GM19023 (cell line): ENCODE data around the gene TUBB4B.
A peak's percentile ranks its signal among the peaks of the same experiment; 100 is the strongest.

Experiments
- ATAC-seq: cut with Tn5 transposase; IDR thresholded peaks from one replicate; pipeline ENCODE4 v1.9.1; 2021; ENCODE audit warnings: mild to moderate bottlenecking, moderate library complexity; ENCODE audit not compliant: unreplicated experiment

The TUBB4B gene

GRCh38 chr9:137211532-137211931 is 29.6 kb upstream of the TUBB4B start:
- ATAC-seq: no peak

GRCh38 chr9:137212520-137212919 is 28.6 kb upstream of the TUBB4B start:
- ATAC-seq: no peak

GRCh38 chr9:137213160-137214060 is 27.7 kb upstream of the TUBB4B start:
- ATAC-seq: no peak

DNA sequence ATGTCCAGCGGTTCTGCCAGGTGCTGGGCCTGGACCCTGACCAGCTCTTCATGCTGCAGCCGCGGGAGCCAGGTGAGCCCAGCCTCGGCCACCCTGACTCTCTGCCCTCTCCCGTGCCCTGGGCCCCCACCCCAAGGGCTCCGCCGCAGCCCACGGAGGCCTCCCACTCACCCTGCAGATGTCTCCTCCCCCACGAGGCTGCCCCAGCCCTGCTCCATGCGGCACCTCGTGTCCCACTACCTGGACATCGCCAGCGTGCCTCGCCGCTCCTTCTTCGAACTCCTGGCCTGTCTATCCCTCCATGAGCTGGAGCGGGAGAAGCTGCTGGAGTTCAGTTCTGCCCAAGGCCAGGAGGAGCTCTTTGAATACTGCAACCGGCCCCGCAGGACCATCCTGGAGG is 26.5 kb upstream of the TUBB4B start:
- ATAC-seq: no peak

DNA sequence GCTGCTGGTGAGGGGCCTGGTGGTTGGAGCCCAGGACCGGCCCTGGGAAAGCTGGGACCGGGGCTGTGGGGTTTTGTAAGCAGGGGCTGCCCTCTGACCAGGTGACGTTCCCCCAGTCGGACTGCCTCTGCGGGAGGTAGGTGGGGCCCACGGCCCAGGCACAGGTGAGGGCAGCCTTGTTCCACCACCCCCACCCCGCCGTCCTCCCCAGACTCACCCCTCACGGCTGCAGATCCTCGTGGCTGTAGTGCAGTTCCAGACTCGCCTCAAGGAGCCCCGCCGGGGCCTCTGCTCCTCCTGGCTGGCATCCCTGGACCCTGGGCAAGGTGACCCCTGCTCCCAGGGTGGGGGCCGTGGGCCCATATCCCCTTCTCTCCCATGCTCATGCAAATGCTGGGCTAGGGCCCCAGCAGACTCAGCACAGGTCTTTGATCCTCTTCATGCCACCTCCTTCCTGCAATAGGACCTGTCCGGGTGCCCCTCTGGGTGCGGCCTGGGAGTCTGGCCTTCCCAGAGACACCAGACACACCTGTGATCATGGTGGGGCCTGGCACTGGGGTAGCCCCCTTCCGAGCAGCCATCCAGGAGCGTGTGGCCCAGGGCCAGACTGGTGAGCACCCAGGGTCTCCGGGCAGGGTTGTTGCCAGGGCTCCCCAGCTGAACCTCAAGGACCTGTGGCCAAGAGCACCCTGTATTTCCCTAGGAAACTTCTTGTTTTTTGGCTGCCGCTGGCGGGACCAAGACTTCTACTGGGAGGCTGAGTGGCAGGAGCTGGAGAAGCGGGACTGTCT is 25.7 kb upstream of the TUBB4B start:
- ATAC-seq: no peak

- no peak for ATAC-seq
Measured at GRCh38 chr9:137216188-137216965, 24.7 kb upstream of the TUBB4B start.

GRCh38 chr9:137217276-137218211 is 23.5 kb upstream of the TUBB4B start:
- ATAC-seq: no peak

GRCh38 chr9:137218212-137218753 is 22.8 kb upstream of the TUBB4B start:
- ATAC-seq: no peak

- ATAC-seq: no peak
Measured at GRCh38 chr9:137218754-137219271, 22.3 kb upstream of the TUBB4B start.

GRCh38 chr9:137219757-137220316 is 21.2 kb upstream of the TUBB4B start:
- no peak for ATAC-seq

DNA sequence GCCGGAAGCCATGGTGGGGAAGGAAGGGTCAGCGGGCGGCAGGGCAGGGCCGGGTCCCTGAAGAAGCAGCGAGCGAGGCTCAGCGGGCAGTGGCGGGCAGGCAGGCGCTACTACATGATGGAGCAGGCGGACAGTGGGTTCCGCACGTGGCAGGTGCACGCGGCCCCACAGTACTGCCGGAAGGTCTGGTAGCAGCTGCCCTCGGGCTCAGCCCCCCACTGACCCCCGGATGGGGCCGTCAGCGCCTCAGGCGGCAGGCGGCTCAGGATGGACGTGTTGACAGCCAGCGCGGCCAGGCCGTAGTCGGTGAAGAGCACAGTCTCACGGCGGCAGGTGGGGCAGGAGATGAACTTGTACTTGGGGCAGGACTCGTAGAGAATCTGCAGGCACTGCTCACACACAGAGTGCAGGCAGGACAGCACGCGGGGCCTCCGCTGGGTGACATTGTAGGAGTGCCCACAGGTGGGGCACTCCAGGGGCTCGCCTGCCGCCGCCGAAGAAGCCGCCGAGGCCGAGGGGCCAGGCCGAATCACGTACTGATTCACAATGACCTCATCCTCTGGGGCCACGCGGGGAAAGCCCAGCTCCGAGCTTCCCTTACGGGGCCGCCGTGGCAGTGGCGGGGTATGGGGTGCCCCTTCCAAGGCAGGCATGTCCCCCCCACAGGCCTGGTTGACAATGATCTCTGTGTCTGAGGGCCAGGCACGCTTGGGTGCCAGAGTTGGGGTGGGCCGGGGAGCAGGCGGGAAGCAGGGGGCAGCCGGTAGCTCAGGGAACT is 20.6 kb upstream of the TUBB4B start:
- ATAC-seq: no peak

- ATAC-seq: no peak
Measured at GRCh38 chr9:137221095-137221505, 20.0 kb upstream of the TUBB4B start.

- no peak for ATAC-seq
Measured at GRCh38 chr9:137221506-137222111, 19.5 kb upstream of the TUBB4B start.

GRCh38 chr9:137222190-137223077 is 18.7 kb upstream of the TUBB4B start, which contains the start of gene RNF208:
Gene RNF208, minus strand, starts transcription at chr9:137222240. Its CDS starts 1,028 bp downstream, at chr9:137221212.
- peak; percentile 2 for ATAC-seq

GRCh38 chr9:137223078-137223970 is 17.8 kb upstream of the TUBB4B start:
- ATAC-seq: peak; percentile 71
